ENCODE data around the gene PDCD1LG2.
"Not testable (repeated sequence)": the region's sequence is repeated elsewhere in the genome, so short reads cannot be mapped to it uniquely, and the experiment has no call there.

Gene PDCD1LG2

GRCh38 chr9:5510360-5510931 is at the start of gene PDCD1LG2:
TSS of gene PDCD1LG2 (plus strand) at chr9:5510531. CDS start at chr9:5522547, 12,016 bp downstream.
- no peak for DNase-seq (ENCODE audit: insufficient read length, low spot score)
- no peak for FAIRE-seq

DNA sequence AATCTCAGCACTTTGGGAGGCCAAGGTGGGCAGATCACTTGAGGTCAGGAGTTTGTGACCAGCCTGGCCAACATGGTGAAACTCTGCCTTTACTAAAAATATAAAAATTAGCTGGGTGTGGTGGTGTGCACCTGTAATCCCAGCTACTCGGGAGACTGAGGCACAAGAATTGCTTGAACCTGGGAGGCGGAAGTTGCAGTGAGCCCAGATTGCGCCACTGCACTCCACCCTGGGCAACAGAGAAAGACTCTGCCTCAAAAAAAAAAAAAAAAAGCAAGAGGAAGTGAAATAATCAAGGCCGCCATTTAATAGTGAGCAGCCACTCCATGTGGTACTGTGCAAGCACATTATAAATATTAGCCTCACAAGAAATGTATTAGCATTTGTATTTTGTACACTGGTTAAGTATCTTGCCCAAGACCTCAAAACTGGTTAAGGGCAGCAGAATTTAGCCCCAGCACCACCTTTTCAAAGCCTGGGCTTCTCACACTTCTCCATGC is 45.5 kb upstream of the PDCD1LG2 start:
- not testable (repeated sequence) for FAIRE-seq

GRCh38 chr9:5466005-5466404 is 44.3 kb upstream of the PDCD1LG2 start:
- no peak for DNase-seq (ENCODE audit: insufficient read length, low spot score)
- no peak for FAIRE-seq

More for the DNA sequence above, 45.5 kb upstream of the PDCD1LG2 start:
- DNase-seq (ENCODE audit: insufficient read length, low spot score) = not testable (repeated sequence)

DNA sequence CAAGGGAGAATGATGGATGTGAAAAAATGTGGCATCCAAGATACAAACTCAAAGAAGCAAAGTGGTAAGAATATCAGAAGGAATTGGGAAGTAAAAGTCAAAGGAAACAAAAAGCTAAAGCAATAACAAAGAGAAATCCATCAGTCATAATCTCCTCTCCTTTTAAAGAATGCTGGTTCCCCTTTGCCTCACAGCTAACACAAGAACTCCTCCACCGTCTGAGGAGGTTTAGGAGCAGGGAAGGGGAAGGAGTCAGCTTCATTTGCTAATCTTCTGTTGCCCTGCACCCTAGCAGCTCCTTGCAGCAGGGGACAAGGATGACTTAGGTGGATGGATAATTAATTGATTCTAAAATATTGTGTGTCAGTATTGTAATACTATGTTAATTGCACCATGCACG is 43.6 kb upstream of the PDCD1LG2 start:
- no peak for DNase-seq (ENCODE audit: insufficient read length, low spot score)

DNA sequence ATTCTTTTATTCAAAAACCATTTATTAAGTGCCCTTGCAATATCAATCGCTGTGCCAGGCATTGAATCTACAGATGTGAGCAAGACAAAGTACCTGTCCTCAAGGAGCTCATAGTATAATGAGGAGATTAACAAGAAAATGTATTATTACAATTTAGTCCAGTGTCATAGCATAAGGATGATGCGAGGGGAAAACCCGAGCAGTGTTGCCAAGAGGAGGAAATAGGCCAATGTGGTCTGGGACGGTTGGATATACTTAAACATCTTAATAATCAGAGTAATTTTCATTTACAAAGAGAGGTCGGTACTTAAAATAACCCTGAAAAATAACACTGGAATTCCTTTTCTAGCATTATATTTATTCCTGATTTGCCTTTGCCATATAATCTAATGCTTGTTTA is 41.5 kb upstream of the PDCD1LG2 start:
- DNase-seq (ENCODE audit: insufficient read length, low spot score) = no peak
- FAIRE-seq = no peak

More for the DNA sequence above, 43.6 kb upstream of the PDCD1LG2 start:
- FAIRE-seq = no peak

- FAIRE-seq (no peak), DNase-seq (ENCODE audit: insufficient read length, low spot score) (no peak)
Observed at GRCh38 chr9:5470122-5470521, 40.2 kb upstream of the PDCD1LG2 start.

GRCh38 chr9:5470816-5471215 is 39.5 kb upstream of the PDCD1LG2 start:
- FAIRE-seq (no peak), DNase-seq (ENCODE audit: insufficient read length, low spot score) (no peak)

GRCh38 chr9:5475611-5476010 is 34.7 kb upstream of the PDCD1LG2 start:
- not testable (repeated sequence) for DNase-seq (ENCODE audit: insufficient read length, low spot score); FAIRE-seq

GRCh38 chr9:5478206-5478605 is 32.1 kb upstream of the PDCD1LG2 start:
- no peak for FAIRE-seq

GRCh38 chr9:5479994-5480694 is 30.2 kb upstream of the PDCD1LG2 start:
- FAIRE-seq (peak; percentile 26), DNase-seq (ENCODE audit: insufficient read length, low spot score) (no peak)

More at GRCh38 chr9:5478206-5478605, 32.1 kb upstream of the PDCD1LG2 start:
- DNase-seq (ENCODE audit: insufficient read length, low spot score) = no peak

GRCh38 chr9:5480919-5481318 is 29.4 kb upstream of the PDCD1LG2 start:
- no peak for FAIRE-seq
- DNase-seq (ENCODE audit: insufficient read length, low spot score) = no peak

DNA sequence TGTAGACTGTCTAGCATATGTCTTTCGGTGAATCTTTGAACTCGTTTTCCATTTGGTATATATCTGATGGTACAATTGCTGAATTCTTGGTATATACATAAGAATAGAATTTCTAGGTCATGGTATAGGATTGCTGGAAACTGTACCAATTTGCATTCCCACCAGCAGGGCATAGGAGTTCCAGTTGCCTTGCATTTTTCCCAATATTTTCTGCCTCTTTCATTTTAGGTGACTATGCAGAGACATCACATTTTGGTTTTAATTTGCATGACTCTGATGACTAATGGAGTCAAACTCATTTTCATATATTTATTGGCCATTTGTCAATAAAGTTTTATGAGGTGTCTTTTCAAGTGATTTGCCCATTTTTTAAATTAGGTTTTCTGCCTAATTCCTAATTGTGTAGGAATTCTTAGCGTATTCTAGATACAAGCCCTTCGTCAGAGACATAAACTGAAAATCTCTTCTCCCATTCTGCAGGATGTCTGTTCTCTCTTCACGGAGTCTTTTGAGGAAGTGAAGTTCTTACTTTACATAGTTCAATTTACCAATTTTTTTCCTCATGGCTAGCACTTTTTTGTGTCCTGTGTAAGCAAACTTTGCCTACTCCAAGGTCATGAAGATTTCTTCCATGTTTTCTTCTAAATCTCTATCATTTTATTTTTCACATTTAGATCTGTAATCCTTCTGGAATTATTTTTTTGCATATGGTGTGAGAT is 28.9 kb upstream of the PDCD1LG2 start:
- DNase-seq (ENCODE audit: insufficient read length, low spot score) = no peak
- FAIRE-seq = no peak

GRCh38 chr9:5482194-5482593 is 28.1 kb upstream of the PDCD1LG2 start:
- FAIRE-seq (no peak), DNase-seq (ENCODE audit: insufficient read length, low spot score) (no peak)

GRCh38 chr9:5483306-5483705 is 27.0 kb upstream of the PDCD1LG2 start:
- FAIRE-seq = no peak
- DNase-seq (ENCODE audit: insufficient read length, low spot score) = no peak

DNA sequence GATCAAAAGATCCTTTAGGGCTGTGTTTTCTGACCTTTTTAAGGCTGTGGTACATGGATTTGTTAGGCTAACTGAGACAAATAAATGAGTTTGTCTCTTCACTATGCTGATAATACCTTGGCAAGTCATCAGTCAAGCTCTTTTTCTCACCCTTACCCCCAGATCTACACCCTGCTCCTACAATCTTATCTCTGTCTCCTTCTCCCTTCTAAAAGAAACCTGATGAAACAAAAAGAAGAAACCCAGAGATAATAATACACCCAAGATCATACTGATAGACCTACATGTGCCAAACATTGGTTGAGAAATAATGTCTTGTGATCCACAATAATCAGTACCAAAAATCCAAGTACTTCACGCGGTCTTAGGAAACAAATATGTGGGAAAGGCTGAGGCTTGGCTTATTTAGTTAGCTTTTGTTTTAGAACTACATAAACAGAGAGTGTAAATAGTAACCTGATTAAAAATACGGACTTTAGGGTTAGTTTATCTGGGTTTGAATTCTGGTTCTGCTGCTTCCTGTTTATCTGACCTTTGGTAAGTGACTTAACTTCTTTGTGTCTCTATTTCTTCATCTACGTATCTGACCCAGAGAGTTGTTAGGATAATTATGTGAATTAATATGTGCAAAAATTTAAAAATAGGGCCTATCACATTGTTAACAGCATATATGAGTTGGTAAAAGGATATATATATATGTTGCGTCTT is 24.8 kb upstream of the PDCD1LG2 start:
- DNase-seq (ENCODE audit: insufficient read length, low spot score) (no peak), FAIRE-seq (no peak)

GRCh38 chr9:5486988-5487387 is 23.3 kb upstream of the PDCD1LG2 start:
- FAIRE-seq = no peak
- no peak for DNase-seq (ENCODE audit: insufficient read length, low spot score)

- no peak for FAIRE-seq
- no peak for DNase-seq (ENCODE audit: insufficient read length, low spot score)
Observed at GRCh38 chr9:5488221-5489008, 21.9 kb upstream of the PDCD1LG2 start.

DNA sequence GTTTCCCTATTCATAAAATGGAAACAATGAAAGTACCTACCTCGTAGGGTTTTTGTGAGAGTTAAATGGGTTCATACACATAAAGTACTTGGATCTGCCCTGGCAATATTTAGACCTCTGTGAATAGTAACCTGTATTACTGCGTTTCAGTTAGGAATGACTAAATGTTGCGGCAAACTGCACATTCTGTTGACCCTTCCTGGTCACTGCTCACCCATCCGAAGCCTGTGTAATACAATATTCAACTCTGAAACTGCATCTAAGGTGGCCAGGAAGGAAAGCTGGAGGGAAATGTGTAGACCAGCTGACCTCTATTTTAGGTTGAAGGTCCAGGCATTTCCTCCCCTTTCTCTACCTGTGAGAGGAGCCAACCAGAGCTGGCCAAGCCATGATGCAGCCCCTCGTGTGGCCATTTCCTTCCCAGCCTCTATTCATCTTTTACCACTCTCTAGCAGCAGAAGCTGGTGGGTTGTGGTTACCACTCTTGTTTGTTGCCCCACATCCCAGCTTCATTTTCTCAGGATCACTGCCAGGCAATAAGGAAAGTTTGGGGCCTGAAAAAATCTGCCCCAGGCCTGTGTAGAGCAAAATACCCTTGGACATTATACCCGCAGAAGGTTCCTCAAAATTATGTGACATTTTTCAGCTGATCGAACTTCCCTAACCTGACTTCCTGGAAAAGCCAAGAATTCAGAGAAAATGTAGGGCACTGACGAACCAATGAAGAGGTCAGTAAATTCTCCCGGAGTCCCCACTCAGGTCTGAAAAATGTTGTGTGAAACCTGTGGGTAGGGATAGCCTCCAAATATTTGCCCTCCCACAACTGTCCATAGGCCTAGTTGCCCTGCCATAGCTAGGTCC is 20.5 kb upstream of the PDCD1LG2 start:
- FAIRE-seq (no peak), DNase-seq (ENCODE audit: insufficient read length, low spot score) (no peak)

DNA sequence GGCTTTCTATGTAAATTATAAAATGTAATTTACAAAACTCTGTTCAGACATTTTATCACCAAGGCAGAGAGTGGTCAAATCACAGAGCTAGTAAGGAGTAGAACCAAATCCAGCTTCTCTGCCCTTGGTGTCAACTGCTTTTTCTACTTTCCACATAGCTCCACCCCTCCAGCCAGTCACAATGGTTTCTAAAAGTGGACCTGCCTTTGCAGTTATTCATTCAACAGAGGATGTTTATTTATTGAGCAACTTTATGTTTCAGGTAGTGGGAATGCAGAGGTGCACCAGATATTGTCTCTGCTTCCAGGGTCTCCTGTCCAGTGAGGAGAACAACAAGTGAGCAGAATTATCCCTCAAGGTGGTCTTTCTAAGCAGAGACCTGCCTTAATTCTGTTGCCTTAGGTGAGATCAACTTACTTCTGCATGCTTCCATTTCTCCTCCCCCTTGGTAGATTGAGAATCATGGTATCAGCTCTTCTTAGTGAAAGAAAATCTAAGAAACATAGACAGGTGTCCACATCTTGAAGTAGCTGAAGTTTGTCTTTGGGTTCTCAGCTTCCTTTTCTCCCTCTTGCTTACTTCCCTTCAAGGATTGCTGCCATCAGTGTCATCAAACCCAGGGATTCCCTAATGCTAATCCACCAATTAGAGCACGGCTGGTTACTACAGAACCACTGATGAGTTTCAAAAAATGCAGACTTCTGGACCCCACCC is 17.2 kb upstream of the PDCD1LG2 start:
- no peak for DNase-seq (ENCODE audit: insufficient read length, low spot score)
- FAIRE-seq = no peak
